OCI-LY1 (cell line): ENCODE data around the gene PARP15.

Experiments used
- H2AFZ ChIP-seq: fragments of 200-600 bp; sonication (generic), shearing (Covaris generic); 2 replicates; pipeline ENCODE4 v1.6.0; 2014; ENCODE audit warnings: antibody characterized with exemption, mild to moderate bottlenecking, low read length
- H3F3A ChIP-seq: fragments of 200-600 bp; sonication (generic), shearing (Covaris generic); 2 replicates; pipeline ENCODE4 v1.6.0; 2014; ENCODE audit warnings: mild to moderate bottlenecking, antibody characterized with exemption, low read length, moderate library complexity; ENCODE audit not compliant: insufficient read depth
- H3K27ac ChIP-seq: fragments of 200-600 bp; sonication (generic); 2 replicates; pipeline ENCODE4 v1.5.1; 2014; ENCODE audit warnings: low read length, mixed run types, mild to moderate bottlenecking, low read depth; ENCODE audit not compliant: poor library complexity, severe bottlenecking
- H3K27me3 ChIP-seq: fragments of 200-600 bp; sonication (generic); 2 replicates; pipeline ENCODE4 v1.6.0; 2014; ENCODE audit warnings: antibody characterized with exemption, mild to moderate bottlenecking, low read length, moderate library complexity; ENCODE audit not compliant: insufficient read depth
- H3K36me3 ChIP-seq: fragments of 200-600 bp; sonication (generic); 2 replicates; pipeline ENCODE4 v1.6.1; 2014; ENCODE audit warnings: mild to moderate bottlenecking, antibody characterized with exemption, low read length, moderate library complexity, mixed read lengths; ENCODE audit not compliant: insufficient read depth
- H3K4me1 ChIP-seq: fragments of 200-600 bp; sonication (generic); 2 replicates; pipeline ENCODE4 v1.5.1; 2014; ENCODE audit warnings: mild to moderate bottlenecking, low read length, moderate library complexity; ENCODE audit not compliant: insufficient read depth, severe bottlenecking
- H3K4me2 ChIP-seq: fragments of 200-600 bp; sonication (generic), shearing (Covaris generic); 2 replicates; pipeline ENCODE4 v1.6.1; 2014; ENCODE audit warnings: low read length
- H3K4me3 ChIP-seq: fragments of 200-600 bp; sonication (generic); 2 replicates; pipeline ENCODE4 v1.5.1; 2014; ENCODE audit warnings: low read length, low read depth, mild to moderate bottlenecking, mixed read lengths; ENCODE audit not compliant: poor library complexity, severe bottlenecking
- H3K79me2 ChIP-seq: fragments of 200-600 bp; shearing (Covaris generic); 2 replicates; pipeline ENCODE4 v1.6.1; 2016; ENCODE audit warnings: mixed run types, low read length, mixed read lengths; ENCODE audit not compliant: insufficient read depth
- H3K9ac ChIP-seq: fragments of 200-600 bp; sonication (generic), shearing (Covaris generic); 2 replicates; pipeline ENCODE4 v1.6.1; 2014; ENCODE audit warnings: mild to moderate bottlenecking, low read length, mixed read lengths
- H3K9me2 ChIP-seq: fragments of 200-600 bp; sonication (generic), shearing (Covaris generic); 2 replicates; pipeline ENCODE4 v1.6.1; 2014; ENCODE audit warnings: low read depth, mild to moderate bottlenecking, low read length, mixed read lengths
- H3K9me3 ChIP-seq: fragments of 200-600 bp; shearing (Covaris generic); 2 replicates; pipeline ENCODE4 v1.6.1; 2014; ENCODE audit warnings: low read length, mixed read lengths
- H4K20me1 ChIP-seq: fragments of 200-600 bp; sonication (generic), shearing (Covaris generic); 2 replicates; pipeline ENCODE4 v1.6.0; 2016; ENCODE audit warnings: mild to moderate bottlenecking, low read length; ENCODE audit not compliant: insufficient read depth
- EZH2 ChIP-seq: fragments of 200-600 bp; sonication (generic), shearing (Covaris generic); IDR thresholded peaks from 2 replicates; pipeline ENCODE4 v1.8.0; 2017; ENCODE audit warnings: borderline replicate concordance, mixed run types, mild to moderate bottlenecking, antibody characterized with exemption, low read length, moderate library complexity, mixed read lengths
- TF ChIP-seq, protein P1 (sequence below): fragments of 200-600 bp; sonication (generic), shearing (Covaris generic); IDR thresholded peaks from 2 replicates; pipeline ENCODE4 v1.5.1; 2017; ENCODE audit warnings: mild to moderate bottlenecking, antibody characterized with exemption, low read length, moderate library complexity, mixed read lengths

PARP15 gene

DNA sequence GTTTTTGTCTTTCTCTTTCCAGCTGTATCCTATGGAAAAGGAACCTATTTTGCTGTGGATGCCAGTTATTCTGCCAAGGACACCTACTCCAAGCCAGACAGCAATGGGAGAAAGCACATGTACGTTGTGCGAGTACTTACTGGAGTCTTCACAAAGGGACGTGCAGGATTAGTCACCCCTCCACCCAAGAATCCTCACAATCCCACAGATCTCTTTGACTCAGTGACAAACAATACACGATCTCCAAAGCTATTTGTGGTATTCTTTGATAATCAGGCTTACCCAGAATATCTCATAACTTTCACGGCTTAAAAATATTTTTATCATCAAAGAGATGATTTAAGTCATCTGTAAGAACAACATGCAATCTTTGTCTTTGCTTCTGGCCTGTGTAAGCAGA, 58.3 kb downstream of the PARP15 start:
- H3K9ac ChIP-seq, result no peak overlapping the region
- H4K20me1 ChIP-seq, result no peaks in the 10 kb centered on the region
- H3K4me1 ChIP-seq, result no peaks in the 10 kb centered on the region
- H3K79me2 ChIP-seq, result no peaks in the 10 kb centered on the region
- no peaks in the 10 kb centered on the region for H3K36me3 ChIP-seq
- H3F3A ChIP-seq, result no peaks in the 10 kb centered on the region
- no peaks in the 10 kb centered on the region for H3K27me3 ChIP-seq
- H3K4me3 ChIP-seq, result no peak overlapping the region
- H3K4me2 ChIP-seq, result no peak overlapping the region
- no peak for TF ChIP-seq EZH2
- TF ChIP-seq, protein P1, sequence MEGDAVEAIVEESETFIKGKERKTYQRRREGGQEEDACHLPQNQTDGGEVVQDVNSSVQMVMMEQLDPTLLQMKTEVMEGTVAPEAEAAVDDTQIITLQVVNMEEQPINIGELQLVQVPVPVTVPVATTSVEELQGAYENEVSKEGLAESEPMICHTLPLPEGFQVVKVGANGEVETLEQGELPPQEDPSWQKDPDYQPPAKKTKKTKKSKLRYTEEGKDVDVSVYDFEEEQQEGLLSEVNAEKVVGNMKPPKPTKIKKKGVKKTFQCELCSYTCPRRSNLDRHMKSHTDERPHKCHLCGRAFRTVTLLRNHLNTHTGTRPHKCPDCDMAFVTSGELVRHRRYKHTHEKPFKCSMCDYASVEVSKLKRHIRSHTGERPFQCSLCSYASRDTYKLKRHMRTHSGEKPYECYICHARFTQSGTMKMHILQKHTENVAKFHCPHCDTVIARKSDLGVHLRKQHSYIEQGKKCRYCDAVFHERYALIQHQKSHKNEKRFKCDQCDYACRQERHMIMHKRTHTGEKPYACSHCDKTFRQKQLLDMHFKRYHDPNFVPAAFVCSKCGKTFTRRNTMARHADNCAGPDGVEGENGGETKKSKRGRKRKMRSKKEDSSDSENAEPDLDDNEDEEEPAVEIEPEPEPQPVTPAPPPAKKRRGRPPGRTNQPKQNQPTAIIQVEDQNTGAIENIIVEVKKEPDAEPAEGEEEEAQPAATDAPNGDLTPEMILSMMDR, result no peak
- H2AFZ ChIP-seq, result no peak overlapping the region
- no peak overlapping the region for H3K27ac ChIP-seq
- no peaks in the 10 kb centered on the region for H3K9me3 ChIP-seq
- no peaks in the 10 kb centered on the region for H3K9me2 ChIP-seq

DNA sequence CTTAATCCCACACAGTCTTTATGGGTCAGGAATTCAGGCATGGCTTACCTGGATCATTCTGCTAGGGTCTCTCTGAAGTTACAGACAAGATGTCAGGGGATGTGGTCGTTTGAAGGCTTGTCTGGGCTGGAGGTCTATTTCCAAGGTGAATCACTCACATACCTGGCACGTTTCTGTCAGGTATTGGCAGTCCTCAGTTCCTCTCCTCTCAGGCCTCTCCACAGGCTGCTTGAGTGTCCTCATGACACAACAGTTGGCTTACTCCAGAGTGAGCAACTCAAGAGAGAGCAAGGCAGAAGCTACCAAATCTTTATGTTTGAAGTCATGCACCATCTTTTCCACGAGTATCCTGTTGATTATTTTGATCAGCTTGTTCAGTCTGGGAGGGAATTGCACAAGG, 59.2 kb downstream of the PARP15 start:
- Histone ChIP-seq H3K9ac (no peak overlapping the region), H3K4me1 (no peaks in the 10 kb centered on the region), H3K4me3 (no peak overlapping the region), H3K36me3 (no peaks in the 10 kb centered on the region), H3K27ac (no peak overlapping the region), H4K20me1 (no peaks in the 10 kb centered on the region), H2AFZ (no peak overlapping the region), H3K27me3 (no peaks in the 10 kb centered on the region), H3F3A (no peaks in the 10 kb centered on the region), H3K9me3 (no peaks in the 10 kb centered on the region), H3K9me2 (no peaks in the 10 kb centered on the region), H3K4me2 (no peak overlapping the region), H3K79me2 (no peaks in the 10 kb centered on the region)
- TF ChIP-seq, protein P1, result no peak
- no peak for TF ChIP-seq EZH2

DNA sequence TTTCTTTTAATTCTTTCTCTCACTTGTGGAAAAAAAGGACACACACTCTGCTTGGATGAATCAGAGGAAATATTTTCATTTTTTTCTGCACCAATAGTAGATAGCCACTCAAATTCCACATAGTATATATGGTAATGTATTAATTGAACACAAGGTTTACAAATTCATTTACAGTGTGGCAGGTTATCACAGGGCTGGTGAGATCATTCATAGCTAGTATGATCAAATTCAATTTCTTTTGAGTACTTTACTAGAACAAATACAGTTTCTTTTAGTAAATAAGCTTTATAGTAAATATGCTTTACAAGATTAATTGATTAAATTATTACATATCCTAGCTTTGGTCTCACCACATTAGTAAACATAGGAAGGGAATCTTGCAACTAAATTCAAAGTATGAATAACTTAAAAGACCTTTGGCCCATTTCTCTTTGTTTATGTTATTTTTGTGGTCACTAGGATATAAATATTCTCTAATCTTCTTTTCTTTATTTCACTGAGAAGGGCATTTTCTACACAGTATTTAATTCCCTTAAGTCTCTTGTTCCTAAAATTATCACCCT, 63.1 kb downstream of the PARP15 start:
- no peaks in the 10 kb centered on the region for H3K4me1 ChIP-seq
- H3K79me2 ChIP-seq, result no peaks in the 10 kb centered on the region
- H3K36me3 ChIP-seq, result no peaks in the 10 kb centered on the region
- no peak overlapping the region for H3K27ac ChIP-seq
- no peaks in the 10 kb centered on the region for H3K27me3 ChIP-seq
- no peaks in the 10 kb centered on the region for H4K20me1 ChIP-seq
- no peak overlapping the region for H3K4me3 ChIP-seq
- H3K9me3 ChIP-seq, result no peaks in the 10 kb centered on the region
- no peaks in the 10 kb centered on the region for H3K9me2 ChIP-seq
- no peak overlapping the region for H2AFZ ChIP-seq
- H3F3A ChIP-seq, result no peaks in the 10 kb centered on the region
- no peak overlapping the region for H3K4me2 ChIP-seq
- no peak overlapping the region for H3K9ac ChIP-seq
- TF ChIP-seq, protein P1, result no peak
- TF ChIP-seq EZH2, result no peak
